HUES6 (cell line): ENCODE data around the gene SALL4.
"Not testable (repeated sequence)": the region's sequence is repeated elsewhere in the genome, so short reads cannot be mapped to it uniquely, and the experiment has no call there.

Source experiments
- H3K27ac ChIP-seq: 2 replicates; pipeline ENCODE4 v1.7.0; 2013; ENCODE audit warnings: low read depth, mild to moderate bottlenecking, low read length, inconsistent platforms
- H3K27me3 ChIP-seq: 2 replicates; pipeline ENCODE4 v1.6.1; 2013; ENCODE audit warnings: low read length; ENCODE audit not compliant: control insufficient read depth, insufficient read depth
- H3K36me3 ChIP-seq: 2 replicates; pipeline ENCODE4 v1.6.1; 2013; ENCODE audit warnings: low read length; ENCODE audit not compliant: control insufficient read depth, insufficient read depth
- H3K4me1 ChIP-seq: 2 replicates; pipeline ENCODE4 v1.6.1; 2013; ENCODE audit warnings: low read length; ENCODE audit not compliant: control insufficient read depth, insufficient read depth
- H3K4me3 ChIP-seq: 2 replicates; pipeline ENCODE4 v1.5.1; 2013; ENCODE audit warnings: low read depth, low read length
- H3K9ac ChIP-seq: one replicate; pipeline ENCODE4 v1.6.1; 2013; ENCODE audit warnings: mild to moderate bottlenecking, low read length
- H3K9me3 ChIP-seq: 2 replicates; pipeline ENCODE4 v1.6.1; 2013; ENCODE audit warnings: low read depth, low read length; ENCODE audit not compliant: control insufficient read depth, insufficient read depth

SALL4 gene

DNA sequence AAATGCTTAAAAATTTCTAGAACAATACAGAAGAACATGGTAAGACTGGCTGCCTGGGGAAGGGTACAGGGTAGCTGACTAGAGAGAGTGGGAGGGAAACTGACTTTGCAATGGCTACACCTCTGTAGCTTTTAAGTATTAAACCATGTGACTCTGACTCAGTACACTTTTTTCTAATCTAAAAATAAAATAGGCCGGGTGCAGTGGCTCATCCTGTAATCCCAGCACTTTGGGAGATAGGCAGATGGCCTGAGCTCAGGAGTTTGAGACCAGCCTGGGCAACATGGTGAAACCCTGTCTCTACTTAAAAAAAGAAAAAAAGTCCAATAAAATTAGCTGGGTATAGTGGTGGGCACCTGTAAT lies 52.7 kb downstream of the SALL4 start:
- Histone ChIP-seq H3K27me3 (no peaks in the 10 kb centered on the region), H3K36me3 (no peaks in the 10 kb centered on the region), H3K4me3 (no peak overlapping the region), H3K9me3 (no peaks in the 10 kb centered on the region), H3K27ac (no peak overlapping the region), H3K4me1 (peaks cover 9% of the 10 kb centered on the region; the same call in 1 of the 2 replicates), H3K9ac (no peak overlapping the region)

GRCh38 chr20:51747182-51747911 lies 55.0 kb downstream of the SALL4 start:
- no peaks in the 10 kb centered on the region for H3K9me3 ChIP-seq
- H3K4me1 ChIP-seq, result peaks cover 14% of the 10 kb centered on the region; the same call in 1 of the 2 replicates
- H3K27ac ChIP-seq, result no peak overlapping the region

GRCh38 chr20:51745804-51746203 lies 56.5 kb downstream of the SALL4 start:
- Histone ChIP-seq H3K4me3 (no peak overlapping the region), H3K27me3 (no peaks in the 10 kb centered on the region), H3K36me3 (no peaks in the 10 kb centered on the region), H3K4me1 (peaks cover 14% of the 10 kb centered on the region; the same call in 1 of the 2 replicates), H3K9me3 (no peaks in the 10 kb centered on the region), H3K27ac (no peak overlapping the region), H3K9ac (no peak overlapping the region)

More at GRCh38 chr20:51747182-51747911, 55.0 kb downstream of the SALL4 start:
- H3K36me3 ChIP-seq, result no peaks in the 10 kb centered on the region
- no peaks in the 10 kb centered on the region for H3K27me3 ChIP-seq
- H3K9ac ChIP-seq, result no peak overlapping the region
- no peak overlapping the region for H3K4me3 ChIP-seq

DNA sequence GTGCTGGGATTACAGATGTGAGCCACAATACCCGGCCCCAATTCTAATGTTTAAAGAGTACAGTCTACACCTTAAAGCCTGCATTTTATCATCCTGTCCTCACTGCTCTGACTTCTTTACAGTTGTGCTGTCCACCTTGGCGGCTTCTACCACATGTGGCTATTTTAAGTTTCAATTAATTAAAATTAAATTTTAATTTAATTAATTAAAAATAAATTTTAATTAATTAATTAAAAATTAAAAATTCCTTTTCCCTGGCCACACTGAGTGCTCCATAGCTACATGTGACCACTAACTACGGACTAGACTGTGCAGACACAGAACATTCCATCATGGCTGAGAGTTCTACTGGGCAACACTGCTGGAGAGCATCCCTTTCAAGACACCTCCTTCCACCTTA lies 61.5 kb downstream of the SALL4 start:
- Histone ChIP-seq H3K27ac (no peak overlapping the region), H3K36me3 (no peaks in the 10 kb centered on the region), H3K9ac (no peak overlapping the region), H3K27me3 (no peaks in the 10 kb centered on the region), H3K4me3 (no peak overlapping the region), H3K4me1 (peaks cover 6% of the 10 kb centered on the region; the same call in 1 of the 2 replicates), H3K9me3 (no peaks in the 10 kb centered on the region)

DNA sequence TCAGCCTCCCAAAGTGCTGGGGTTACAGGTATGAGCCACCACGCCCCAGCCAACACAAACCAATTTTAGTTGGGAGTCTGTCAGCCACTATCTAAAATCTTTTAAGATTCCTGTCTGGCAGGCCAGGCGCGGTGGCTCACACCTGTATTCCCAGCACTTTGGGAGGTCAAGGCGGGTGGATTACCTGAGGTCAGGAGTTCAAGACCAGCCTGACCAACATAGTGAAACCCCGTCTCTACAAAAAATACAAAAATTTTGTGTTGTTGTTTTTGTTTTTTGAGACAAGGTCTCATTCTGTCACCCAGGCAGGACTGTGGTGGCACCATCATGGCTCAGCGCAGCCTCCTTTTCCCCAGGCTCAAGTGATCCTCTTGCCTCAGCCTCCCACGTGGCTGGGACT lies 62.0 kb downstream of the SALL4 start:
- H3K27me3 ChIP-seq, H3K9ac ChIP-seq, H3K9me3 ChIP-seq, H3K4me3 ChIP-seq, H3K27ac ChIP-seq, H3K36me3 ChIP-seq, H3K4me1 ChIP-seq: not testable (repeated sequence)

DNA sequence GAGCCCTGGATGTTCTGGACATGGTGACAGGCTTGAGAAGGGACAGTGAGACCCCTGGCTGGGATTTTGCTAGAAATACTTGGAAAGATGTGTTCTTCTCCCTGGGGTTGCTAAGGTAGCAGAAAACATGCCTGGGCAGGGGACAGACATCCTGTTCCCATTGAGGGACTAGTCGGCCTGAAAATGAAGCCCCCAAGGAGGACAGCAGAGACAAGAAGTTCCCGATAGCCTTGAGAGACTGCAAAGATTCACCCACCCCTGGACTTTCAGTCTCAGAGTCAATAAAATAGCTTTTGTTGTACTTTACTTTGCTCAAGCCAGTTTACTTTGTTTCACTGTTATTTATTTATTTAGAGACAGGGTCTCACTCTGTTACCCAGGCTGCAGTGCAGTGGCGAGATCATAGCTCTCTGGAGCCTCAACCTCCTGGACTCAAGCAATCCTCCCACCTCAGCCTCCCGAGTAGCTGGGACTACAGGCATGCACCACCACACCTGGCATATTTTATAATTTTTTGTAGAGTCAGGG lies 62.5 kb downstream of the SALL4 start:
- no peaks in the 10 kb centered on the region for H3K9me3 ChIP-seq
- H3K27me3 ChIP-seq, result no peaks in the 10 kb centered on the region
- H3K4me1 ChIP-seq, result peaks cover 6% of the 10 kb centered on the region; the same call in 1 of the 2 replicates

DNA sequence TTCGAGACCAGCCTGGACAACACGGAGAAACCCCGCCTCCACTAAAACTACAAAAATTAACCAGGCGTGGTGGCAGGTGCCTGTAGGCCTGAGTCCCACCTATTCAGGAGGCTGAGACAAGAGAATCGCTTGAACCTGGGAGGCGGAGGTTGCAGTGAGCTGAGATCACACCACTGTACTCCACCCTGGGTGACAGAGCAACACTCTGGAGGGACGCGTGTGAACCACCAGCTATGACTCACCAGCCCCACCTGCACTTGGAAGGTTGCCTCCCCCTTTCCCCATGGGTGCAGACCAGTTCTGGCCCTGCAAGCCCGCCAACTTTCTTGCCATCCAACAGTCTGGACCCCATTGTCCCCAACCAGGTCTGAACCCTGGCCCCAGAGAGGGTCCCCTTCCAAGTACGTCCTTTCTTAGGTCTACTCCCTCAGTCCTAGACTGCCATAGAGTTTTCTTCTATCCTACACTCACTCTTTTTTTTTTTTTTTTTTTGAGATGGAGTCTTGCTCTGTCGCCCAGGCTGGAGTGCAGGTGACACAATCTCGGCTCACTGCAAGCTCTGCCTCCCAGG lies 63.4 kb downstream of the SALL4 start:
- Histone ChIP-seq H3K36me3 (no peaks in the 10 kb centered on the region), H3K27me3 (no peaks in the 10 kb centered on the region), H3K9ac (no peak overlapping the region), H3K9me3 (no peaks in the 10 kb centered on the region), H3K27ac (no peak overlapping the region), H3K4me1 (peaks cover 6% of the 10 kb centered on the region; the same call in 1 of the 2 replicates), H3K4me3 (no peak overlapping the region)

More for the DNA sequence above, 62.5 kb downstream of the SALL4 start:
- H3K27ac ChIP-seq, result no peak overlapping the region
- no peak overlapping the region for H3K4me3 ChIP-seq
- H3K9ac ChIP-seq, result no peak overlapping the region
- no peaks in the 10 kb centered on the region for H3K36me3 ChIP-seq

GRCh38 chr20:51738261-51738660 lies 64.1 kb downstream of the SALL4 start:
- not testable (repeated sequence) for H3K4me3 ChIP-seq, H3K9me3 ChIP-seq, H3K27ac ChIP-seq, H3K4me1 ChIP-seq, H3K9ac ChIP-seq, H3K36me3 ChIP-seq, H3K27me3 ChIP-seq

- Histone ChIP-seq H3K9ac (no peak overlapping the region), H3K27ac (no peak overlapping the region), H3K4me3 (no peak overlapping the region), H3K27me3 (no peaks in the 10 kb centered on the region), H3K9me3 (no peaks in the 10 kb centered on the region), H3K36me3 (no peaks in the 10 kb centered on the region), H3K4me1 (no peaks in the 10 kb centered on the region)
These were observed 65.4 kb downstream of the SALL4 start for GRCh38 chr20:51736947-51737346.

DNA sequence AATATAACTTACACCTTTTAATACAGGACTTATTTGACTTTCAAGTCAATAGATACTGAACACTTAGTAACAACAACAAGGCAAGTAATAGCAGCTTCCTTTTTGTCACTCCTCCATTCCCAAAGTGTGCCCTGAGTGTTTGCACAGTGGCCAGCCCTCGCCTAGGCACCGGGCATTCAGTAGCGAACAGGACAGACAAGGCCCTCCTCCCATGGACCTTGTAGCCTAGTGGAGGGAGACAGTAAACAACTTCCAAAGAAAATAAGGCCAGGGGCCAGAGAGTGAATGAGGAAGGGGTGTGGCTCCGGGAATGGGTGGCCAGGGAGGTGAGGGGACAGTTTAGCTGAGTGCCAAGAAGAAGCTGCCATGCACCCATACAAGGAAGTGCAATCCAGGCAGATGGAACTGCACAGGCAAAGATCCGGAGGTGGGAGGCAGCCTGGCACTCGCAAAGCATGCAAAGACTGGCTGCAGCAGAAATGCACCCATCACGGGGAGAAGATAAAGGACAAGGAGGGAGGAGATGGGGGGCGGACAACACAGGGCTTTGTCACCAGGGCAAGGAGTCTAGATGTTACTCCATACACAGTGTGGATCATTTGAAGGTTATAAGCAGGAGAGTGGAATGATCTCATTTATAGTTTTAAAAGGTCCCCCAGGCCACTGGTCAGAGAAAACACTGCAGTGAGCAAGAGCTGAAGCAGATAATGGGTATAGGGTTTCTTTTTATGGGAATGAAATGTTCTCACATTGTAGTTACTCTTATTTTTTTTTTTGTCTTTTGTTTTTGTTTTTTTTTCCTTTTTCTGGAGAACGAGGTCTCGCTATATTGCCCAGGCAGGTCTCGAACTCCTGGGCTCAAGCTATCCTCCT lies 66.4 kb downstream of the SALL4 start:
- H3K9me3 ChIP-seq, result no peaks in the 10 kb centered on the region
- H3K4me1 ChIP-seq, result no peaks in the 10 kb centered on the region
- H3K27me3 ChIP-seq, result no peaks in the 10 kb centered on the region
- no peaks in the 10 kb centered on the region for H3K36me3 ChIP-seq
- H3K9ac ChIP-seq, result no peak overlapping the region
- H3K27ac ChIP-seq, result no peak overlapping the region
- H3K4me3 ChIP-seq, result no peak overlapping the region
